HG02943 (cell line): ENCODE results near the gene SLFNL1.

Source experiments
- ATAC-seq: cut with Tn5 transposase; IDR thresholded peaks from one replicate; pipeline ENCODE4 v1.9.1; 2021; ENCODE audit warnings: mild to moderate bottlenecking, low read depth, moderate library complexity; ENCODE audit not compliant: unreplicated experiment

The SLFNL1 gene

DNA sequence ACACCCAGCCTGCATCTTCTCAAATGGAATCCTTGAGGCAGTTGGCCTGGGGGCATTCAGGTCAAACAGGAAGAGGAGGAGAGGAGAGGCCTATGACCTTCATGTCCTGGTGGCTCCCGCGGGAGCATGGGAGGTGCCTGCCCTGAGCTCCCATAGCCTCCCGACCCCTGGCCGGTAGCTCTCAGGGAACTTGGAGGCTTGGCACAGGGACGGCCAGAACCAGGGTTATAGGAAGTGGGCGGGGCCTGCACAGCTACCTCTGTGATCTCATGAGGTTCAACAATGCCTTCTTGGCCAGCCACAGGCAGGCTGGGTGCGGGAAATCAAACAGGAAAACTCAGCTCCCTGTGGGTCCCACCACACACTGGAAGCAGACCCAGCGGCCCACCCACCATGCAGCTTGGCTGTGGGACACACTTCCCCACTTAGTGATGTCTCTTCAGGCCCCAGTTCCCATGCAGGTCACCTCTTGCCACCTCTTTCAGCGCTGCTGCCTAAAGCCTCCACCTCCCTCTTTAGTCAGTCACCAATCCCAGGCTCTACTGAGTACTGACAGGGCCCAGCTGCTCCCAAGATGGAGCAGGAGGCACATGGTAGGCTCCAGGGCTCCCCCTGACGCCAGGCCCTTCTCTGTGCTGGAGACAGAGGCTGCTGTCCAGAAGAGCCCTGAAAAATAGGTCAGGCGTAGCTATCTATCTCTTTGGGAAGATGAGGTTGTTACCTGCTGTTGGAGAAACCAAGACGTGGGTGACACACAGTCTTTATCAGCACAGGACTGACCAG lies at the start of gene SLFNL1:
SLFNL1 (minus strand) TSS at position 200 of the 783 bp plus-strand sequence. CDS start 1,065 bp downstream, outside the sequence.
- ATAC-seq = no peak

DNA sequence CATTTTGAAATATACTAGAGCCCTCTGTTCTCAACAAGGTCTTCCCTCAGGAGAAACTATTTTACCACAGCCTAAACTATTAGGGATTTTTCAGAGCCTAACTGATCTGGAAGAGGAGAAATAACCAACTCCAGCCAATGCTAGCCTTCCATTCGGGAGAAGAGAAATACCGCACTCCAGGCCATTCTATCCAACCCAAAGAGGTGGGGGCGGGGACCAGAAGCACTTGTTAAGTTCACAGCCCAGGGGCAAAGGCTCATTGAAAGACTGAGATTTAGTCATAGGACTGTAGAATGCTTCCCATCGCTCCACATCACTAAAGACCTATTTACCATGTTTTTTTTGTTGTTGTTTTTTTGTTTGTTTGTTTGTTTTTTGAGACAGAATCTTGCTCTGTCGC lies 35.4 kb upstream of the SLFNL1 start:
- ATAC-seq = no peak

DNA sequence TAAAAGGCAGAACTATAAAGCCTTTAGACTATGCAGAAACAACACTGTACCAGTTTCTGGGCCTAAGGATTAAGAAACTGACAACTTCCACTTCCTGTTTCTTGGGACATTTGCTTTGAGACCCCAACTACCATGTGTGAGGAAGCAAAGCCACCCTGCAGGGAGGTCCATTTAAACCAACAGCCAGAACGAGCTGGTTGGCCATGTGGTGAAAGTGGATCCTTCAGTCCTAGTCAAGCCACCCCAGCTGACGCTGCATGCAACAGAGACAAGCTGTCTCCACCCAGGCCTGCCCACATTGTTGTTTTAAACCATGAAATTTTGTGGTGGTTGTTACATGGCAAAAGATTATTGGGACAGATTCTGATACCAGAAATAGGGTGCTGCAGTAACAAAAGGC lies 31.8 kb upstream of the SLFNL1 start:
- ATAC-seq = no peak

DNA sequence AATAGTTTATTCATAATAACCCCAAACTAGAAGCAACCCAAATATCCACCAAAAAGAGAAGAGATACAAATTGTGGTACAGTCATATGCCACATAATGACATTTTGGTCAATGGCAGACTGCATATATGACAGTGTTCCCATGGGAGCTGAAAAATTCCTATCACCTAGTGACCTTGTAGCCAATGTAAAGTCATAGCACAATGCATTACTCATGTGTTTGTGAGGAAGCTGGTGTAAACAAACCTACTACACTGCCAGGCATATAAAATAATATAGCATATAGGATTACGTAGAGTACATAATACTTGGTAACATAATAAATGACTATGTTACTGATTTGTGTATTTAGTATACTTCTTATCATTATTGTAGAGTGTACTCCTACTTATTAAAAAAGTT lies 29.5 kb upstream of the SLFNL1 start:
- ATAC-seq = no peak

DNA sequence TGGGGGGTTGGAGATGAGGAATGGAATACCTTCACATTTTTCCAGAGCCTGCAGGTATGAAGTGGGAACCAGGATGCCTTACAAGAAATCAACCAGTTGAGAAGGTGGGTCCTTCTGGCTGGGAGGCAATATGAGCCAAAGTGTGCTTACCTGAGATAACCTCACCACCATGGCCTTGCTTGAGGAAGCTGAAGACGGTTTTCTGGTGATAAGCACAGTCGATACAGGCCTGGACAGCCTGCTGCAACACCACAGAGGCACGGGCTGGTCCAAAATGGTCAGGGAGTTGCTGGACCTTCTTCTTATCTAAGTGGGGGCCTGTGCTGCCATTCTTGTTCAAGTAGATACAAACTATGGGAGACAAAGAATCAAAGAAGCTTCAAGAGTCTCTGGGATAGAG lies 27.0 kb upstream of the SLFNL1 start:
- ATAC-seq = no peak

DNA sequence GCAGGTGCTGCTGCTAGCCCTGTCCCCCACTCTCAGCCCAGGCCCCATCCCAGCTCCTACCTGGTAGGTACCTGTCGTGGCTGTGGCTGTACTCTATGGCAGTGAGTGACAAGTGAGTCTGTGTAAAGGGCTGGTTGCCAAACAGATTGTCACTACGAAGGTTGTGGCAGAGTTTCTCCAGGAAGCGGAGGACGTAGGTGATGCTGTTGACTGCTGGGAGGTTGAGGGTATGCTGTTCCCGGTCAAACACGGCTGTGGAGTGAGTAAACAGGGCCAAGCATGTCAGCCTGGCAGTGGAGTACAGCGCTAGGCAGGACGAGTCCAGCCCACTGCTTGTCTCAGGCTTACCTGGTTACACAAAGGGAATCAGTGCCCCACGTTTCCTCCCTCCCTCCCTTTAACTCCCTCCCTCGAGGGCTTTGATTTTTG lies 24.8 kb upstream of the SLFNL1 start:
- ATAC-seq = no peak

DNA sequence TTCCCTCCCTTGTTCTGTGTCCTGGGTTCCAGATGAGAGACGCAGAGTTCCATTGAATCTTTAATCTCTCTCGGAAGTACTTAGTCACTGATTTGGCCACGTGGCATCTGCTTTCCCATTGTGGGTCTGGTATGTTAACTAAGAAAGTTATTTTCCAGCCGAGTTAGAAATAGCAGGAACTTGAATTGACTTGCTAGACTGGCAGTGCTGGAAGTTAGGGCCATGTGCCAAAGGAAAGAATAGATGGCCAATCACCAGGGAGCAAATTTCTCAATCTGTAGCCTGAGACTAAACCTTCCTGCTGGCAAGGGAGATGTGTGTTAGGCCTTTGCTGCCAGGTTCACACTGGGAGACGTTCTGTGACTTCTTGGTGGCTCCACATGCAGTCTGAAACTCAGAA lies 24.2 kb upstream of the SLFNL1 start:
- ATAC-seq = no peak

DNA sequence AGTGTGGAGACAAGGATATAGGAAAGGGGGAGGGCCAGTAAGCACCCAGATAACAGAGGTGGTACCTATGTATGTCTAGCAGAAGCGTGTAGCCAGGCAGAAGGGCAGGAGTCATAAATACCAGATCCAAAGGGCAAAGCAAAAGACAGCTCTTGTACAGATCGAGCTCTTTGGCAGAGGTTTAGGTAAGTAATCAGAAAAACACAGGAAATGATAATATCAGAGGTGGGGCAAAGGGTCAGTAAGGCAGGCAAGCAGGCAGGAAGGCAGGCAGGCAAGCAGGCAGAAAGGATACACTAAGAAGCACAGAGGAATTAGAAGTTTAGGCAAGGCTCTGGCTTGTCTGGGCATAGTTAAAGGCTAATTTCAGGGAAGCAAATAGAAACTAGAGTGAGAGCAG lies 22.7 kb upstream of the SLFNL1 start:
- ATAC-seq = no peak

DNA sequence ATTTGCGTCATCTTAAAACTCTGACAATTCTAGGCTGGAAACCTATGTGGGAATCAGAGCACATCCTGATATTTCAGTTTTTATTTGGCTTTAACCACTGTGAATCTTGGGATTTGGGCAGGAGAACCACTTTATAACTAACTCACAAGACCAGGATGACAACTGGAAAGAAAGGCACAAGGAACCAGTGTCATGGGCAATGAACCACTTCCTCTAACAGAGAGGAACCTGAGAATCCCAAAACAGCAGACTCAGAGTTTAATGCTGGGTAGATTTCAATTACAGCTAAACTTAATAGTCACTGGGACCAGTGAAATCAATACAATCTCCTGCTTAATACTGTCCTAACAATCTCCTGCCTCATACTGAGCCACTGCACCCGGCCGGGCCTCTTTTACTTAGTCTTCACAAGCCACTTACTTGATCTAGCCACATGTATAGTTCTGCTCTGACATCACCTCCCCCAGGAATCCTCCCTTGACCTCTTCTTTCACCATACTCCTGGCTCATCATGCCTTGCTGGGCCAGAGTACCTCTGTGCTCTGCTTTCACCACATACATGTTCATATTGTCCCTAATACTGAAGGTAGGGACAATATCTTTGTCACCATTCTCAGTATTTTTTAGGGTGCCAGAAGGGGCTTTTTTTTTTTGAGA lies 20.2 kb upstream of the SLFNL1 start:
- no peak for ATAC-seq

DNA sequence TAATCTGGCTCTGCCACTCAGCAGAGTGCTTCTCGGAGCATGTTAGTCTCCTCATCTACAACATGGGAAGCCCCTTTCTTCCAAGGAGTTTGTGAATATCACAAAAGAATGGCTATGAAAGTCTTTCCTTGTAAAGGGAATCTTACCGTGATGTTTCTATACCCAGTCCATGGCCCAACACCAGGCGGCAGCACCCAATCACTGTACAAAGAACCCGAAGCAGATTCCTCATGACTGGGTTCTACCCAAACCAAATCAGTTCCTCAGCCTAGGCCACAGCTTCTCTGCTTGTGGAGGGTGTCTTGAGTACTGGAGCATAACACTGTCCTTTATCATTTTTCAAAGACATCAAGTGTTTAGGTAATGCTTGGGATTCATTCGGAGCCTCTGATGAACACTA lies 16.6 kb upstream of the SLFNL1 start:
- ATAC-seq = no peak

DNA sequence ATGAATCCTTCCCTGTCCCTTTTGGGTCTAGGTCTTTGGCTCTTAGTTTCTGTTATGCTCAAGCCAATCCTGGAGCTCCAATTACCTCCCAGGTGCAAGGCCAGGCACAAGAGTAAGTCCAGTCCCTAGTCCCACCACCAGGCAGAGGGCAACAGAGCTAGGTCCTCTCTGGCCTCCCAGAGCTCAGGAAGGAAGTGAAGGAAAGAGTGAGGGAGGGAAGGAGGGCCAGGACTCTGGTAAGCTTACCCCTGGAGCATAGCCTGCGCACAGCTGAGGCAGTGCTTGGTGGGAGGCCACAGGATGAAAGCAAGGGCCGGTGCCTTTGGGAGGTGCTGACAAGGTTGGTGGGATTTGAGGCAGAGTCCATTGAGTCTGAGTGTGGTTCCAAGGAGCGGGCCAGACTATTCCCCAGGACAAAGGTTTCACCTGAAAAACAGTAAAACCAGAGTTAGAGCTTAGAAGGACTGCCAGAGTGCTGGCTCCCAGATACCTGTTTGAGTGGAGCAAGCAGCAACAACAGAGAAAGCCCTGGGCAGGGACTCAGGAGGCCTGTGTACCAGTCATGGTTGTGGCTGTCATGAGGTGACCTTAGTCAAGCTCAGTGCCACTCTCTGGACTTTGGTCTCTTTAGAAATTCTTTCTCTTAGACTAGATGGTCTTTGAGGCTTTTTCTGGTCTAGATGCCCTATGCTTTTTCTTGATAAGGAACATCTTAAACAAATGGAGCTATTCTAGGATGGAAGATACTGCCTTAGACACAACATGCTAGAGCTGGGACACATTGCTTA lies 15.8 kb upstream of the SLFNL1 start:
- no peak for ATAC-seq

DNA sequence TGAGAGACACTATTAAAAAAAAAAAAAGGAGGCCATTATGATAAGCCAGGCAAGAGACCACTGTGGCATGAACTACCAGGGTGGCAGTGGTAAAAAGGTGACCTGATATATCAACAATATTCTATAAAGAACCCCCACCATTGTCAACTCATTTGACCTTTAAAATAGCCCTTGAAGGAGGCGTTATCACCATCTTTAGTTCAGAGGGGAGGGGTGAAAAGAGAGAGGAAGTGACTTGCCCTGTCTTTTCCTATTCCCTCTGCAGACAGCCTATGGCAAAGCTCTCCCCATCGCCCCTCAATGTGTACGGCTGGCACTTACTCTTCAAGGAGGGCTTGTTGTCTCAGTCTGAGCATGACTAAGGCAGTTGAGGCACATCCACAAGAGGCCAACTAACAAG lies 11.7 kb upstream of the SLFNL1 start:
- ATAC-seq = no peak

DNA sequence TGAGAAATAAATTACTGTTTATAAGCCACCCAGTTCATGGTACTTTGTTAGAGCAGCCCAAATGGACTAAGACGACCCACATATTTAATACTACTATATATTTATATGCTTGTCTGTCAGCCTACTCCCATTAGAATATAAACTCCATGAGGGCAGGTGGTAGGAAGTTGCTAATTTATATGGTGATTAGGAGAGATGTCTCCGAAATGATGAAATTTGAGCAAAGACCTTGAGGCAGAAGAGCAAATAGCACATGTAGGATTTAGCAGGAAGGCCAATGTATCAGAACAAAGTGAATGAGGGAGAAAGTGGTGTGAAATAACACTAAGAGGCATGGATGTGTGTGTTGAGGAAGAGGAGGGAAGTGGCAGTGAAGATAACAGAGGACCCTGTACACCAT lies 10.6 kb upstream of the SLFNL1 start:
- ATAC-seq = no peak

DNA sequence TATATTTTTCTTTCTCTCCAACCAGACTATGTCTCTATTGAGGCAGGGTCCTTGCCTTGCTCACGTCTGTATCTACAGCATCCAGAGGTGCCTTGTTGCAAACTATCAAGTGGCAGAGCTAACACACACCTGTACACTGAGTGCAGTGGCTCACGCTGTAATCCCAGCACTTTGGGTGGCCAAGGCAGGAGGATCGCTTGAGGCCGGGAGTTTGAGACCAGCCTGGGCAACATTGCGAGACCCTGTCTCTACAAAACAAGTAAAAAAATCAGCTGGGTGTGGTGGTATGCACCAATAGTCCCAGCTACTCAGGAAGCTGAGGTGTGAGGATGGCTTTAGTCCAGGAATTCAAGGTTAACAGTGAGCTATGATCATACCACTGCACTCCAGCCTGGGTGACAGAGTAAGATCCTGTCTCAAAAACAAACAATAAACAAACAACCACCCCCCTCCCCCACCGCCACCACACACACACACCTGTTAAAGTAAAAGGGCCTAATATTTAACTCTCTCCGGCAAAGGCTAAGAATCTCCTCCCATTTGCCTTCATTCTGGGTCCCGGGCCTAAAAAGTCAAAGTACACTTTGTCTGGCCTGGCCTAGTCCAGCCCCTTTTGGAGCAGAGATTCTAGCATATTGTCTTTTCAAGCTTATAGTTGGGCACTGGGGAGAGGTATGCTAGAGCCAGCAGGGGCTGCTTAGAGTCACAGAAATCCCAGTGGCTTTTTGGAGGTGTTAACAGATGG lies 9.5 kb upstream of the SLFNL1 start:
- ATAC-seq = no peak

DNA sequence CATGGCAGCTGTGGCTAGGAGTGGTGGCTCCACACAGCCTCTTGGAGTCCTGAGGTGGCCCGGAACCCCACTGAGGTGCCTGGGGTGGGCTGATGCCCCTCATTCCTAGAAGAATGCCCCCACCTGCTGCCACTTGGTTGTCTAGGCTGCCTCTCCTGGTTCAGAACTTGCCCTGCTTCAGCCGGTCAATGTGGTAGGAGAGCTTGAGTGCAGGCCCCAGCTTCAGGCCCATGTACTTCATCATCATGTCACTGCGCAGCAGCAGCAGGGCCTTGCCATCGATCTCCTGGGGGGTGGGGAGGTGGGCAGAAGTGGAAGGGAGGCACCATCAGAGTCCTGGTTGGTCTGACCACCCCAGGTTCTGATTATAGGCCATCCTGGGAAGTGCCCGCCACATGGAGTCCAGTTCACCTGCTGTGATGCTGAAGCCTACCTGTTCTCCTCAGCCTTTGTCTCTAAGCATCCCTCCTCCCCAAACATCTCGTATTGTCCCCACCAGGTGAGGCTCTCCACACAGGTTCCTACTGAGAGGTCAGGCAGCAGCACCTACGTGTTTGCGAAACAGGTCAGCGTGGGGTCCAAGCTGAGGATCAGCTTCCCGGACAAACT lies 6.6 kb upstream of the SLFNL1 start:
- ATAC-seq = no peak

DNA sequence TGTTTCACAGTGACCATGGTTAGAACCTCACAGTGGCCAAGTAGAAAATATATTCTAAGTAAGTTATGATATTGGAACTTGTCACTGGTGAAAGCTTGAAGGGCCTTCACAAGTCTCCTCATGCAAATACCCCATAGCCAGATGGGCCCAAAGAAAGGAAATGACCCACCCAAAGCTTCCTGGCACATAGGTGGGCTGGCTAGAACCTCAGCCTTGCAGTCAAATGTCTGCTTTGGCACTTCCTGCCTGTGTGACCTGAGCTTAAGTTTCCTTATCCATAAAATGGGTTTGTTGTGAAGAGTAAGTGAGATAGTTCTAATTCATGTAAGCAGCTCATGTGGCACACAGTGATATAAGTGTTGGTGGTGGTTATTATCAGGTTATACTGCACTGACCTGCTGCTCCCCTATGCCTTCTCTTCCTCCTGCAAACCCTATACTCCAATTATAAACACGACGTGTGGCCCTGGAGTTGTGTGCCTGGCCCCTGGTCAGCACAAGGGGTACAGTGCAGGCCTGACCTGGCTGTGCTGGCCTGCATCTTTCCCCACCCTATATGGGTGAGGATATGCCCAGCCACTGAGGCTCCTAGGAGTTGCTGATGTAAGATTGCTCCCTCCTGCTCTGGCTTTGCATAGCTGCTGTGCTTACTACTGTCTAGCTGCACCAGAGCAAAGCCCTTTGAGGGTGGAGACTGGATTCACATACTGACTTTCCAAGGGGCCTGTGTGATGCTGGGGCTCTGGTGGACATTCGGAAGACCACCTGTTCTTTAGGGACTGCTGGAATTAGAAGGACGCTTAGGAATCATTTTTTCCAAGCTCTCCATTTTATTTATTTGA lies 4.7 kb upstream of the SLFNL1 start:
- no peak for ATAC-seq

DNA sequence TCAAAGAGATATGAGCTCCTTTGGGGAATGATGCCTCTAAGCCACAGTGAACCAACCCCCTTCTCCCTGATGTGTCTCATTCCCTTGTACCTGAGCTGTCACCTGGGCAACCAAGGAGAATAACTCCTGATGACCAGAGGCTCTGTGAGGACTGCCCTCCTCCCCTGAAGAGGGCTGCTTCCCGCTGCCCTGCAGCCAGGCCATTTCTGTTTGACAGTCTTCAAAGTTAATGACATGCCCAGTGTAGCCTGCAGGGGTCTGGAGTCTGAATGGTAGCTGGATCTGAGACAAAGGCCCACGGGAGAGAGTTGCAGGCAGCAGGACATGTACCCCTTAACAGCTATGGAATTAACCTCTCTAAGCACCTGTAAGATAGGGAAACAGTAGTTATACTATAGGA lies 3.4 kb upstream of the SLFNL1 start:
- no peak for ATAC-seq

DNA sequence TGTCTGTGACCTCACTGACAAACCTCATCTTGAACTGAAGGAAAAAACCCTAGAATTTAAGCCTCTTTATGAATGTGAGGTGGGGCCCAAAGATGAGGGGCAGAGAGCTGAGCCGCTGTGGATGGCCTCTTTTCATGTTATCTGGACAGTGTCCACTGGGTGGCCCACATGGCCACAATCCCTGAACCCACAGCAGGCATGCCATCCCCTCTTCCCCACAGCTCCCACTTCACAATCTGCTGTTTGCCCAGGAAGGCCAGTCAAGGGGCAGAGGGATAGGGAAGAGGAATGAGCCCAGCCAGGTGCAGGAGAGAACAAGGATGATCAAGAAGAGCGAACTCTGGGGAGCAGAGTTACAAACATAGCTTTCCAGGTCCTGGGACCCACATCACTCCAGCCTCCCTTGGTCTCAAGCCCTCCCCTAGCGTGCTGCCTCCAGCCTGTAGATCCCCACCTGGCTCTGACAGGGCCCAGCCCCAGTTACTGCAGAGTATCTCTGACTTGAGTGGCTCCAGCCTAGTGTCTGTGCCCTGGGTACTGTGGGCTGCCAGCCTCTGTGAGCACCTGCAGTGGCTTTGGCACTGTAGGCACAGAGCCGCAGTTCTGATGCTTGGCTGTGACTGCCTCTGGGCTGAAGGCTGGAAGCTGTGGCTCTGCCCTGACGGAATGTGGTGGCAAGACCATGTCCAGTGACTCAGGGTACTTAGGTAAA lies 1.9 kb upstream of the SLFNL1 start:
- no peak for ATAC-seq

DNA sequence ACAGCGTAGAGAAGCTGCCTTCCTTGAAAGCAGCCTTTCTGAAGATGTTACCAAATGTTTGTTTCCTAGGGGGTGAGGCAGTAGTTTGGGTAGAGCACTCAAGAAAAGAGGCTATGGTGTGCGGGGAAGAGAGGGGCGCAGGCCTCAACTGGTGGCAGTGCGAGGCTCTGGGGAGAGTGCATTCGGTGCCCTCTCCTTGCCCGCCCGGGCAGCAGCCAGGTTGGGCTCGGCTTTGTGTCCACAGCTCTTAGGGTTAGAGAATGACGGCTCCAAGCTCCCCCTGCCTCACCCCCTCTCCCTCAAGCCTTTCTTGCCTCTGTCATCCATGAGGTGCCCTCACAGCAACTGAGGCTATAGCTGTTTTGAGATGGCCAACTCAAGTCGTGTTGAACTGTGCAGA lies 899 bp upstream of the SLFNL1 start:
- no peak for ATAC-seq
